Tongue (tissue), 2 donors: ENCODE data around the gene OR9G4. TPM values are rescaled to one million over a fixed set of nuclear protein-coding genes. Genes with fewer than 3 reads are reported as not detected.

Experiments
- small RNA-seq: library from RNA; depleted of rRNA; stranded (forward); fragments of <200 nt; gene quantifications from one replicate; pipeline ENCODE3, GENCODE V24; 2014; ENCODE audit warnings: low replicate concordance
- total RNA-seq: library from RNA; depleted of rRNA; stranded (reverse); fragments of >200 nt; gene quantifications from one replicate; pipeline ENCODE4 v1.2.3, GENCODE V29; 2014

Gene OR9G4
- total RNA-seq, 1 donor from 2014 or later: not detected

Small RNA genes lying within 50 kb of the gene (small RNA-seq; reads per million reads assigned to genes)
- gene AP001803.1 (not detected), gene MIR6128 (not detected)

Other genes starting within 250 kb of the OR9G4 start
- gene OR5M11, start 205.4 kb downstream of the OR9G4 start, total RNA-seq: not detected
- not detected for gene OR5M10, start 171.0 kb downstream of the OR9G4 start, total RNA-seq
- gene OR5M1, start 133.8 kb downstream of the OR9G4 start, total RNA-seq: not detected
- gene OR5AP2, start 106.3 kb downstream of the OR9G4 start, total RNA-seq: not detected
- not detected for gene OR5AR1, start 85.0 kb downstream of the OR9G4 start, total RNA-seq
- not detected for gene OR9G1, start 49.6 kb downstream of the OR9G4 start, total RNA-seq
- not detected for gene OR5AK2, start 240.2 kb upstream of the OR9G4 start, total RNA-seq